Uterus (tissue), 4 donors: ENCODE measurements around the gene BTBD17. TPM values are rescaled to one million over a fixed set of nuclear protein-coding genes. Genes with fewer than 3 reads are reported as not detected.

ENCODE experiments used
- DNase-seq, 2 donors: peaks; one replicate each; pipeline ENCODE4 v3.0.0-alpha.2; 2019 to 2020
- H3K27ac ChIP-seq, 2 donors: fragments of 200-600 bp; sonication (generic); 1 replicate in 1 of 2; 2 replicates in 1 of 2; pipeline ENCODE4 v1.5.1; 2016 to 2018
- H3K27me3 ChIP-seq, 2 donors: fragments of 200-600 bp; sonication (generic); one replicate each; pipeline ENCODE4 v1.5.1; 2018 to 2019; ENCODE audit warnings: control low read depth in 1 of 2
- H3K36me3 ChIP-seq, 2 donors: fragments of 200-600 bp; sonication (generic); one replicate each; pipeline ENCODE4 v1.5.1; 2019; ENCODE audit warnings: control low read depth in 1 of 2
- H3K4me1 ChIP-seq, 2 donors: fragments of 200-600 bp; sonication (generic); one replicate each; pipeline ENCODE4 v1.5.1; 2018 to 2019; ENCODE audit warnings: control low read depth in 1 of 2
- H3K4me3 ChIP-seq, 2 donors: fragments of 200-600 bp; sonication (generic); 1 replicate in 1 of 2; 2 replicates in 1 of 2; pipeline ENCODE4 v1.5.1; 2018 to 2019; ENCODE audit warnings: mild to moderate bottlenecking in 1 of 2
- H3K9me3 ChIP-seq, 2 donors: fragments of 200-600 bp; sonication (generic); one replicate each; pipeline ENCODE4 v1.5.1; 2019; ENCODE audit warnings: control low read depth in 1 of 2
- POLR2A ChIP-seq, 2 donors: fragments of 450-650 bp; IDR thresholded peaks; one replicate each; pipeline ENCODE4 v1.6.1; 2016; ENCODE audit warnings: antibody characterized with exemption in 2 of 2, mild to moderate bottlenecking in 1 of 2, moderate library complexity in 1 of 2
- intact Hi-C: fragments of 100-400 bp; cut with DNase I; formaldehyde crosslinking; loops from one replicate; pipeline ENCODE4 v1.15.1; 2023; ENCODE audit warnings: low total_unique reads
- total RNA-seq, 4 donors: library from RNA; depleted of rRNA in 3 of 4; stranded (reverse); fragments of >200 nt in 3 of 4; gene quantifications; one replicate each; pipeline versions ENCODE4 v1.1.0 to v1.2.4, GENCODE V29; 2014 to 2023
- TF ChIP-seq, protein P1 (sequence below), 4 experiments: fragments of 200-600 bp in 2 of 4; fragments of 450-650 bp in 2 of 4; sonication (generic) in 2 of 4; IDR thresholded peaks; one replicate each; pipeline ENCODE4 v1.5.1; 2016 to 2019; ENCODE audit warnings: antibody characterized with exemption in 4 of 4, mild to moderate bottlenecking in 2 of 4, moderate library complexity in 1 of 4
- donor health status: DM: yes; HTN: yes; CAD: no.

BTBD17 gene
- total RNA-seq, 4 donors from 2014 or later, result 0.14 TPM; not detected in 3

DNA sequence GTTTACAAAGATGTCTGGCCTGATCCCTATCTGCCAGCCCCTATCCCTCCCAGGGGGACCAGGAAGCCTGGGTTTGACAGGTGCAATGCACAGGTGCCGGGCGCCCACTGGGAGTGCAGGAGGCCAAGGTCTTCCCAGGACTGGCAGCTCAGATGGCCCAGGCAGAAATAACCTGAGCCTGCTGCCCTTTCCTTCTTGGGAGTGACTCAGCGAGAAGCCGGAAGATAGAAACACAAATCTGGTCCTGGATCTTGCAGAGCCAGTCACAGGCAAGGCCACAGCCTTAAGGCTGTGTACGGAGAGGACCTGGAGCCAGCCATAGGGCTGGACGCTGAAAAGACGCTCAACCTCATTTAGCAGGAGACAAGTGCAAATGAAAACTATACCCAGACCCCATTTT lies 33.3 kb upstream of the BTBD17 start:
- no peaks in the 10 kb centered on the region for H3K9me3 ChIP-seq
- TF ChIP-seq, protein P1, sequence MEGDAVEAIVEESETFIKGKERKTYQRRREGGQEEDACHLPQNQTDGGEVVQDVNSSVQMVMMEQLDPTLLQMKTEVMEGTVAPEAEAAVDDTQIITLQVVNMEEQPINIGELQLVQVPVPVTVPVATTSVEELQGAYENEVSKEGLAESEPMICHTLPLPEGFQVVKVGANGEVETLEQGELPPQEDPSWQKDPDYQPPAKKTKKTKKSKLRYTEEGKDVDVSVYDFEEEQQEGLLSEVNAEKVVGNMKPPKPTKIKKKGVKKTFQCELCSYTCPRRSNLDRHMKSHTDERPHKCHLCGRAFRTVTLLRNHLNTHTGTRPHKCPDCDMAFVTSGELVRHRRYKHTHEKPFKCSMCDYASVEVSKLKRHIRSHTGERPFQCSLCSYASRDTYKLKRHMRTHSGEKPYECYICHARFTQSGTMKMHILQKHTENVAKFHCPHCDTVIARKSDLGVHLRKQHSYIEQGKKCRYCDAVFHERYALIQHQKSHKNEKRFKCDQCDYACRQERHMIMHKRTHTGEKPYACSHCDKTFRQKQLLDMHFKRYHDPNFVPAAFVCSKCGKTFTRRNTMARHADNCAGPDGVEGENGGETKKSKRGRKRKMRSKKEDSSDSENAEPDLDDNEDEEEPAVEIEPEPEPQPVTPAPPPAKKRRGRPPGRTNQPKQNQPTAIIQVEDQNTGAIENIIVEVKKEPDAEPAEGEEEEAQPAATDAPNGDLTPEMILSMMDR (IDR thresholded peaks at IDR 0.05), result no peak
- no peak for TF ChIP-seq POLR2A (IDR thresholded peaks at IDR 0.05)
- no peak for DNase-seq
- H3K27ac ChIP-seq, result no peak overlapping the region
- H3K27me3 ChIP-seq, result no peaks in the 10 kb centered on the region
- intact Hi-C loops, result no loop called here
- no peaks in the 10 kb centered on the region for H3K36me3 ChIP-seq
- H3K4me3 ChIP-seq, result no peak overlapping the region
- H3K4me1 ChIP-seq, result no peaks in the 10 kb centered on the region

DNA sequence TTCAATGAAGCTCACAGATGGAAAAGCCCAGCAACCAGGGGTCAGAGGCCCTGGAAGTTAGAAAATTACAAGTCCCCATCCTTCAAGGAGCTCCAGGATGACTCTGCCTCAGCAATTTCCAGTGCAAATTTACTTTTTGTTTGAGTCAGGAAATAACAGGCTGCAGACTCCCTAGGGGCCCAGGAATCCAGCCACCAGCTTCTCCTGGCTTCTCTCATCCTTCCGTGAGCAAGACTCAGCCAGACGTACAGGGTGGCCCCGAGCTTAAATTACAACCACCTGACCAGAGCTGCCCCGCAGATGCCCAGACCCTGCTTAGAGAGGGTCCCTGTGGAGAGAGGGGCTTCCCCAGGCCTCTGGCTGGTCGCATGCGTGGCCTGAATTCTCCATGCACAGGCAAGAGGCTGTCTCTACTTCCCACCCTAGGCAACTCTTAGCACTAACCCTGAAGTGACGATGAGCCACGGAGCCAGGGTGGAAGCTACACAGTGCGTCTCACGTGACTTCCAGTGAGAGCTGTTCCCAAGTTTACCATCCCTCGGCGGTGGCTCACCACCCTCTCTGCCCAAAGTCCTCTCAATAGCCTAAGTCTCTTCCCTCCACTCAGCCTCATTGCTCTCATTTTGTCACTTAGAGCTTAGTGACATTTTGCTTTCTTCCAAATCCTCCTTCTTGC lies 32.7 kb upstream of the BTBD17 start:
- no peaks in the 10 kb centered on the region for H3K9me3 ChIP-seq
- DNase-seq, result no peak
- H3K27ac ChIP-seq, result no peak overlapping the region
- H3K4me3 ChIP-seq, result no peak overlapping the region
- H3K36me3 ChIP-seq, result no peaks in the 10 kb centered on the region
- TF ChIP-seq POLR2A (IDR thresholded peaks at IDR 0.05), result no peak
- TF ChIP-seq, protein P1 (IDR thresholded peaks at IDR 0.05), result no peak
- no peaks in the 10 kb centered on the region for H3K27me3 ChIP-seq
- intact Hi-C loops, result no loop called here
- no peaks in the 10 kb centered on the region for H3K4me1 ChIP-seq

DNA sequence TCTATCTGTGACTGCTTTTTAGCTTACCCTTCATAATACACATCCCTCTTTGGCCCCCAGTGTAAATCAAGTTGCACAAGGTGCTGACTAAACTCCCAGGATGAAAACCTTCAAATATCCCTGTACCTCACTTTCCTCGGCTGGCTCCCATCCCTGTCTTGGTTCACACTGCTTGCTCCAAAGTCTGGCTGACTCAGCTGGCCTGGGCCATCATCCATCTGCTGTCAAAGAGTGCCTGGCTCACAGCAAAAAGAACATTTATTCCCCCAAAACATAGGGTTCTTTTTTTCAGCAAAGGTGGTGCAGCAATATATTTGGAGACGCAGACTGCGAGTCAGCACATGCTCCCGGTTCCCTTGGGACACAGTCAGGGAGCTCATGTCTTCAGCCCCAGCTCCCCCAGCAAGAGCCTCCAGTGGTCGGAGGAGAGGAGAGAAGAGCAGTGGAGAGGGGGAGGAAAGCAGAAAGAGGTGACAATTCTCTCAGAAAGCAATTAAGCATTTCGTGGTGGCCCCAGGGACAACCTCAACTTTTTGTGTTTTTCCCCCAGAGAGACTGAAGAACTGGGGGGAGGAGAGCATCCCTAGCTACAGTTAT lies 31.8 kb upstream of the BTBD17 start:
- TF ChIP-seq, protein P1 (IDR thresholded peaks at IDR 0.05), result no peak
- TF ChIP-seq POLR2A (IDR thresholded peaks at IDR 0.05), result no peak
- H3K36me3 ChIP-seq, result no peaks in the 10 kb centered on the region

GRCh38 chr17:74392848-74393247 lies 31.2 kb upstream of the BTBD17 start:
- intact Hi-C loops, result no loop called here
- TF ChIP-seq, protein P1 (IDR thresholded peaks at IDR 0.05), result no peak
- TF ChIP-seq POLR2A (IDR thresholded peaks at IDR 0.05), result no peak
- H3K27ac ChIP-seq, result no peak overlapping the region
- no peak overlapping the region for H3K4me3 ChIP-seq
- no peaks in the 10 kb centered on the region for H3K27me3 ChIP-seq
- no peaks in the 10 kb centered on the region for H3K9me3 ChIP-seq
- no peaks in the 10 kb centered on the region for H3K4me1 ChIP-seq
- no peak for DNase-seq
- H3K36me3 ChIP-seq, result no peaks in the 10 kb centered on the region

More for the DNA sequence above, 31.8 kb upstream of the BTBD17 start:
- no peaks in the 10 kb centered on the region for H3K9me3 ChIP-seq
- H3K4me3 ChIP-seq, result no peak overlapping the region
- intact Hi-C loops, result no loop called here
- H3K27me3 ChIP-seq, result no peaks in the 10 kb centered on the region
- H3K27ac ChIP-seq, result no peak overlapping the region
- H3K4me1 ChIP-seq, result no peaks in the 10 kb centered on the region
- DNase-seq, result no peak

DNA sequence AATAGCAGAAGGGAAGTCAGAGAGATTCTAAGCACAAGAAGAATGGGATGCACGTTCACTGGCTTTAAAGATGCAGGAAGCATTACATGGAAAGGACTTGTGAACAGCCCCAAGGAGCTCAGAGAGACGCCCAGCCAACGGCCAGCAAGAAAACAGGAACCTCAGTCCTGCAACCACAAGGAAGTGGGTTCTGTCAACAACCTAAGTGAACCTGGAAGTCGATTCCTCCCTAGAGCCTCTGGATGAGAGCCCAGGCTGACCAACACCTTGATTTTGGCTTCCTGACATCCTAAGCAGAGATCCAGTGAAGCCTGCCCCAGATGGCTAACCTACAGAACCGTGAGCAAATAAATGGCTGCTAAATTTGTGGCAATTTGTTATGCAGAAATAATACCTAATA lies 30.1 kb upstream of the BTBD17 start:
- intact Hi-C loops, result no loop called here
- no peaks in the 10 kb centered on the region for H3K27me3 ChIP-seq
- DNase-seq, result no peak
- H3K4me1 ChIP-seq, result no peaks in the 10 kb centered on the region
- H3K27ac ChIP-seq, result no peak overlapping the region
- no peak overlapping the region for H3K4me3 ChIP-seq
- H3K36me3 ChIP-seq, result no peaks in the 10 kb centered on the region
- H3K9me3 ChIP-seq, result no peaks in the 10 kb centered on the region
- TF ChIP-seq, protein P1 (IDR thresholded peaks at IDR 0.05), result no peak
- no peak for TF ChIP-seq POLR2A (IDR thresholded peaks at IDR 0.05)
